ENCODE measurements around the gene SEMA6A.
"Not testable (repeated sequence)": the region's sequence is repeated elsewhere in the genome, so short reads cannot be mapped to it uniquely, and the experiment has no call there.

The SEMA6A gene

GRCh38 chr5:116553366-116553765, 21.3 kb downstream of the SEMA6A start:
- in situ Hi-C loops (cut with MboI; ENCODE audit: low sequenced_read_pairs), result no loop called here

- in situ Hi-C loops (cut with MboI; ENCODE audit: low sequenced_read_pairs), result no loop called here
These were observed 24.5 kb downstream of the SEMA6A start for GRCh38 chr5:116550082-116550481.

- in situ Hi-C loops (cut with MboI; ENCODE audit: low sequenced_read_pairs), result no loop called here
These were observed 27.9 kb downstream of the SEMA6A start for GRCh38 chr5:116546743-116547124.

GRCh38 chr5:116546033-116546742, 28.4 kb downstream of the SEMA6A start:
- in situ Hi-C loops (cut with MboI; ENCODE audit: low sequenced_read_pairs), result no loop called here

GRCh38 chr5:116545465-116545864, 29.2 kb downstream of the SEMA6A start:
- in situ Hi-C loops (cut with MboI; ENCODE audit: low sequenced_read_pairs), result not testable (repeated sequence)

GRCh38 chr5:116544531-116545241, 29.9 kb downstream of the SEMA6A start:
- in situ Hi-C loops (cut with MboI; ENCODE audit: low sequenced_read_pairs), result no loop called here

- in situ Hi-C loops (cut with MboI; ENCODE audit: low sequenced_read_pairs), result no loop called here
These were observed 31.1 kb downstream of the SEMA6A start for GRCh38 chr5:116543501-116543900.

GRCh38 chr5:116542619-116543018, 32.0 kb downstream of the SEMA6A start:
- in situ Hi-C loops (cut with MboI; ENCODE audit: low sequenced_read_pairs), result no loop called here

GRCh38 chr5:116539222-116539621, 35.4 kb downstream of the SEMA6A start:
- in situ Hi-C loops (cut with MboI; ENCODE audit: low sequenced_read_pairs), result no loop called here

GRCh38 chr5:116536316-116537083, 38.1 kb downstream of the SEMA6A start:
- in situ Hi-C loops (cut with MboI; ENCODE audit: low sequenced_read_pairs), result no loop called here

- in situ Hi-C loops (cut with MboI; ENCODE audit: low sequenced_read_pairs), result no loop called here
These were observed 39.5 kb downstream of the SEMA6A start for GRCh38 chr5:116534964-116535651.

GRCh38 chr5:116532762-116533525, 41.7 kb downstream of the SEMA6A start:
- in situ Hi-C loops (cut with MboI; ENCODE audit: low sequenced_read_pairs), result no loop called here

- in situ Hi-C loops (cut with MboI; ENCODE audit: low sequenced_read_pairs), result no loop called here
These were observed 43.0 kb downstream of the SEMA6A start for GRCh38 chr5:116531635-116532034.

GRCh38 chr5:116531117-116531516, 43.5 kb downstream of the SEMA6A start:
- in situ Hi-C loops (cut with MboI; ENCODE audit: low sequenced_read_pairs), result no loop called here

- in situ Hi-C loops (cut with MboI; ENCODE audit: low sequenced_read_pairs), result no loop called here
These were observed 44.3 kb downstream of the SEMA6A start for GRCh38 chr5:116530276-116530675.

- in situ Hi-C loops (cut with MboI; ENCODE audit: low sequenced_read_pairs), result no loop called here
These were observed 45.0 kb downstream of the SEMA6A start for GRCh38 chr5:116529615-116530014.

- in situ Hi-C loops (cut with MboI; ENCODE audit: low sequenced_read_pairs), result no loop called here
These were observed 45.9 kb downstream of the SEMA6A start for GRCh38 chr5:116528519-116529234.

GRCh38 chr5:116527582-116527981, 47.0 kb downstream of the SEMA6A start:
- in situ Hi-C loops (cut with MboI; ENCODE audit: low sequenced_read_pairs), result no loop called here

GRCh38 chr5:116525674-116526073, 48.9 kb downstream of the SEMA6A start:
- in situ Hi-C loops (cut with MboI; ENCODE audit: low sequenced_read_pairs), result no loop called here

- in situ Hi-C loops (cut with MboI; ENCODE audit: low sequenced_read_pairs), result no loop called here
These were observed 49.7 kb downstream of the SEMA6A start for GRCh38 chr5:116524966-116525365.

All from HL-60/S4 (cell line).